GM21737 (cell line): ENCODE measurements around the gene GFPT1.

Experiments
- ATAC-seq: cut with Tn5 transposase; IDR thresholded peaks from one replicate; pipeline ENCODE4 v1.9.1; 2021; ENCODE audit warnings: mild to moderate bottlenecking, moderate library complexity; ENCODE audit not compliant: unreplicated experiment

Gene GFPT1

DNA sequence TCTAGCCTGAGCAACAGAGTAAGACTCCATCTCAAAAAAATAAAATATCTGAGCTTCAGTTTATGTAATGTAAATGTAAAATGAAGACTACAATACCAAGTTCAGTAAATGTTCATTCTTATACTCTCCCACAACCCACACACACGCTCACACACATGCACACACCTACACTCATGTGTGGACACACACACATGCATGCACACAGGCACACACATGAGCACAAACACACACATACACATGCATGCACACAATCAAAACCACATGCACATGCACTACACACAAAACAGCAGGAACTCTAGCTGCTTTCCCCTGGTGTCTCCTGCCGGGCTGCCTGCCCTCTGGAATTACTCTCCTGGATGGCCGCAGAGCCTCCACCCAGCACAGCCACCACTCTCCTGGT is 90.6 kb downstream of the GFPT1 start:
- no peak for ATAC-seq

DNA sequence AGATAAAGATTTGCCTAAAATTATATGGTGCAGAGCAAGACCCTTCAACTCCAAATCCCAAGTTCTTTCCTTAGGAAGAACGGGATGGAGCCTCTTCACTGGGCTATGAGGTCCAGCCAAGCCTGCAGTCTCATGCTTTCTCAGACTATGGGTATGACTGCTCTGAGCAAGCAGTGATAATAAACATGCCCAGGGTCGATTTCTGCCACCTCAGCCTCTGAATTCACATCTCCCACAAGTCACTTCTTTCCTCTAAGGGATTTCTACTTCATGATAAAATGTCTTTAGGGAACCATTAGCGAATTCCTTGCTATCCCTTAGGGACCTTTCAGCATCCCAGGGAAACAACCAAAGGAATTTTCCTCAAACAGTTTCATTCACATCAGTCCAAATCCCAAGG is 94.8 kb downstream of the GFPT1 start:
- ATAC-seq = no peak

DNA sequence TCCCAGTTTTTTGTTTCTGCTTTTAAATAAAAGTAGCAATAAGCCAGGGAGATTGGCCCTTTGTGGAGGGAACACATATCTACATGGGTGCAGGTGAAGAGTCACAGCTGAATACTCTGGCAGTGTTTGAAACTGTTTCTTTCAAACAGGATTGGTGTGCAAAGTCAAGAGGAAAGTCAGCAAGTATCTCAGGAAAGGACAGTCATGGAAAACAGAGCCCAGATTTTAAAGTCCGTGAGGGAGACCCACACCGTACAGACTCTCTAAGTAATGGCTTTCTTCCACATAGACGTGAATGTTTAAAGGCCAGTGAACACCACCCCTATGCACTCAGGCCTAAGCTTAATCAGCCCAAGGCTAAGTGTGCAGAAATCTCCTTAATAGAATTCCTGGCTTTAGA is 95.3 kb downstream of the GFPT1 start:
- ATAC-seq = no peak

DNA sequence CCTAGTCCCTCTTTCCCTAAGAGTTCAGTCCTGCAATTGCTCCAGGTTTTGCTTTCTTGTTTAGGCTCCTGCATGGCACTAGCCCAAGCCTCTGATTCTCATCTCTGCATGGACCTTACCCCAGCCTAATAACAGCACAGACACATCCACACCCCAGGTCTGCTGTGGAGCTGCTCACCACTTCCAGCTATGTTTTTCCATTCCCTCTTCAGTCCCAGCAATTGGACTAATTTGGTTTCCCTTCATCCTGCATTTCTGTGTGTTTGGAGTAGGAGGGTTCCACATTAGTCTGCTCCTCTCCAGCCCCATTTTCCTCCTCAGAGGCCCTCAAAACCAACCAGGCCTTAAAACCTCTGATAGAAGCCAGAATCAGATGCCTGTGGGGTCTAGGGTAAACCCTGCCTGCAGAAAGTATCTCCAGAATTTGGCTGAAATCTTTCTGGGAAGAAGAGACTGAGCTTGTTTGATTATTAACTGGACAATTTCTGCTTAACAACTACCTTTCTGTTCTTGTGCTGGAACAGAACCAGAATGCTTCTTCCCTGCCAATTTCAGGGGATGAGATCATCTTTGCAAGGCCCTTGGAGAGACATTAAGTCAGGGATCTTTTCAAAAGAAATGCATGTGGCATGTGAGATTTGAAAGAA is 95.9 kb downstream of the GFPT1 start:
- no peak for ATAC-seq

DNA sequence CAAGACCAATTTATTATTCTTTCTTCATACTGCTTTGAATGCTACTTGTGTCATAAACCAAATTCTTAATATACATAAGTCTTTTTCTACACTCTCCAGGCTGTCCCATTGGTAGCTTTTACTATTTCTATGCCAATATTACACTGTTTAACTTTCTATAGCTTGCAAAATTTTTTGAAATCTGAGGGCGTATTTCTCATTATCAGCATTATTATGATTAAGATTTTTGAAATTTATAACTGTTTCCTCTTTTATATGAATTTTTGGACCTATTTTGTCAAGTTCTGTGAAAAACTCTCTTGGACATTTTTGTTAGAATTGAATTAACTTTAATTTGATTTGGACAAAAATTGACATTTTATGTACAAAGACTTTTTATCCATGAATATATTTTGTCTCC is 98.6 kb downstream of the GFPT1 start:
- ATAC-seq = no peak

DNA sequence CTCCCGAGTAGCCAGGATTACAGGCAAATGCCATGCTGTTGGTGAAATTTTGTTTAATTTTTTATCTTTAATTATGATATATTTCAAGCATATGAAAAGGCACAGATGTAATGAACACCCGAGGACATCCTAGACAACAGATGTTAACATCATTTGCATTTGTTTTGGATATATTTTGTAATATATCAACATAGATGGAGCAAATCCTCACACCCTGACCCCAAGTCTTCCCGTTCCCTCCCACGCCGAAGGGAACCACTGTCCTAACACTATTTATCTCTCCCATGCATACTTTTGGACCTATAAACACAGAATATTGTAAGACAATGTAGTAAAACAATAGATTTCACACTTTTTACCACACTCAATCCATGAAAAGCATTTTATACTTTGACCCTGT is 99.5 kb downstream of the GFPT1 start:
- no peak for ATAC-seq

DNA sequence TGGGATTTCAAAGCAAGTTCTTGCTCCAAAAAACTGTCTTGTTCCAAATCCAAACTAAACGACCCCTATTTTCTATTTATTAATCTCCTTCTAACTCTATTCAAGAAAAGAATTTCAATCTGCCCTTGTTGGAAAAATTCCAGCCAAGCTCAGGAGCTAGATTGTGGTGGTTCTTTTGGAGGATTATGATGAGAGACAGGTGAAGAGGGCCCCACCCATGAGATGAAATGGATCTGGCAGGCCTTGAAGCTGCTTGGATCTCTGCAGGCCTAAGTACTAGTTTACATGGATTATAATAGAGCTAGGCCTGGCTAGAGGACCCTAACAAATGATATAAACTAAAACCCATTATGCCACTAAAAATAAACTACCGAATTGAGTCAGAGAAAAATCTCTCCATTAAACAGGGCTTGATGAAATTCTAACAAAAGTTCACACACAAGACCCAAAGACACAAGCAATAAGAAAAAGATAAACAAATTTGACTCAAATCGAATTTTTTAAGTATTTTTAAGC is 101.6 kb downstream of the GFPT1 start:
- ATAC-seq = no peak

DNA sequence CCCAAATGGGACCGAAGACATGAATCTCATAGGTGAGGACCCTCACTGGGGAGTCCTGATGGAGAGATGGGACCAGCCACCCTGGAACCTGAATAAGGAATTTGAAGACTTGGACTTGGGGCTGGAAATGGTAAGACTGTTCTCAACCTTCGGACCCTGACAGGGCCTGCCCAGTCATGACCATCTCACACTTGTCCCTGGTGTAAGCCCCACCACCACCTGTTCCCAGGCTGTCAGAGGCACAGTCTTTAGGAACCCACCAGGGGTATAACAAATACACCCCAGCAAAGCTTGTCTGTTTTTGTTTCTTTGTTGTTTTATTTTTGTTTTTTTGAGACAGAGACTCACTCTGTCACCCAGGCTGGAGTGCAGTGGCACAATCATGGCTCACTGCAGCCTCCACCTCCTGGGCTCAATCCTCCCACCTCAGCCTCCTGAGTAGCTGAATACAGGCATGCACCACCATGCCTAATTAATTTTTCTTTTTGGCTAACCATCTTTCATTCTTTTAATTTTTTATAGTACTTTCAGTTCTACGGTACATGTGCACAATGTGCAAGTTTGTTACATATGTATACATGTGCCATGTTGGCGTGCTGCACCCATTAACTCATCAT is 106.1 kb downstream of the GFPT1 start:
- ATAC-seq = no peak

DNA sequence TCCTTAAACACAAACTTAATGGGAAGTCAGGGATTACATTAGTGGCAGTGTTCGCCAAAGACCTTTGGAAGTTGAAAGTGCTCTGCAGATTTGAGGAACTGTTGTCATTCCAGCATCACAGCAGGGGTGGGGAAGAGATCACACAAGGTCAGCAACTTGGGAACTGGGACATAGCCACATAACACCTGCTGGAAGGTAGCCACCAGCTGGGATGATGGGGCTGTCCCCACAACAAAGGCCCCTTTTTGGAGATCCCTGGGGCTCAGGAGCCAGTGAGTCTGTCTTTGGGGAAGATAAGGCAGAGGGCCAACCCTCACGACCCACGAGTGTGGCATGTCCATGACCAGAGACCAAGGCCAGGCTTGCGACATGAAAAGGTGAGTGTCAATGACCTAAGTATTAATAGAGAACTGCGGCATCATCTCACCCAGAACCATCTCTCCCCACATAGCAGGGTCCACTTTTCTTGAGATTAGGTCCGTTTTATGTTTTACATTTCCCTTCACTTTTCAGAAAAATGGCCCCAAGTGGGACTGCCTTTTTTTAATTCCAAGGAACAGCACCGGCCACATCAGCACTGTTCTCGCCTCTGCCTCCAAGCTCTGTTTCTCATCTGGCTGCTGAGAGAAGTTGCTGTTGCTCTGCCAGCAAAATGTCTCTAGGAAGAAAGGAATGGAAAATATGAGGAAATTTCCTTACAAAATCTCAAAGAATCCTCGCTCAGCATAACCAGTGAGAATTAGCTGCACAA is 106.9 kb downstream of the GFPT1 start:
- ATAC-seq = no peak

DNA sequence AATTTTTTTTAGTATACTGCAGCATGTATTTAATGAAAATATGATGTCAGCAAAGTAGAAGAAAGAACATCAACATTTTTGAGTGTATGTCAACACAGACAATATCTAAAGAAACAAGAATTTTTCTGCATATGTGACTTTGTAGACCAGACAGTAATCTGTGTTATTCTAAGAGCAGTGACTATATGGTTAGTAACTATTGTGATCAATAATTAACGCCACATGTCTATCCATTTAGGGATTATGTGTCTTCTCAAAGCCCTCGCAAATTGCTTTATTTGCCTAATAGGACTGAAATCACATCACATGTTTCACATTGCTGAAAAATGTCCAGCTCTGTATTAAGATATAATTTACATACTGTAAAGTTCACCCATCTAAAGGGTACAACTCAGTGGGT is 107.8 kb downstream of the GFPT1 start:
- ATAC-seq = no peak

DNA sequence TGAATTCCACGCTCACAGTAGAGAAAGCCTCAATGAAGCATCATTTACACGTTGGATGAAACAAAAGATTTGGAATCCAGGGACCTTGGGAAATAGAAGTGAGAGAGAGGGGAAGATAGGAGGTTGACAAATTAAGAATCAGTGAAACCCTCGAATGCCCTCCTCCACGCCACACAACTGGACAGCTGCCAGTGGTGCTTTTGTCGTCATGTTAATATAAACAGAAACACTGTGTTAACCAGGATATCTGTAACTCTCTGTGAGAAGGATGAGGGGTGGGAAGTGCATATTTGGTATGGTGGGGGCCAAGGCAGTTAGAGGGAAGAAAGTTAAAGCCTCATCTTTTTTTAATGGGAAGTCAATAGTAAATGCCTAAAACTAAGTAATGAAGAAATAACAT is 108.7 kb downstream of the GFPT1 start:
- ATAC-seq = no peak

DNA sequence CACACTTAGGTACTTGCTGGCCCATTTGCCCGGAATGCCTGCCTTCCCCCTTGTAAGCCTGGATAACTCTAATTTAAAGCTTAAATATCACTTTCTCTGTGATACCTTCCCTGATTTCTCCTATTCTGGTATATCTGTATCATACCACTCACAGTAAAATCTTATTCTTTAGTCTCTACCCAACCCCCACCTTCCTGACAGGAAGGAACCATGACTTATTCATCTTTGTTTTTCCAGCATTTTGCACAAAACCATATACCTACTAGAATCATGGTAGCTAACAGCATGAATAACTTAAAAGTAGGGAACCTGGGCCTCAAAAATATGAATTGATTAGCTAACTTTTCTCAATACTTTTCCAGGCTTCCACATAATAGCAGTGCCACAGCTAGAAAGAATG is 111.5 kb downstream of the GFPT1 start:
- ATAC-seq = no peak

DNA sequence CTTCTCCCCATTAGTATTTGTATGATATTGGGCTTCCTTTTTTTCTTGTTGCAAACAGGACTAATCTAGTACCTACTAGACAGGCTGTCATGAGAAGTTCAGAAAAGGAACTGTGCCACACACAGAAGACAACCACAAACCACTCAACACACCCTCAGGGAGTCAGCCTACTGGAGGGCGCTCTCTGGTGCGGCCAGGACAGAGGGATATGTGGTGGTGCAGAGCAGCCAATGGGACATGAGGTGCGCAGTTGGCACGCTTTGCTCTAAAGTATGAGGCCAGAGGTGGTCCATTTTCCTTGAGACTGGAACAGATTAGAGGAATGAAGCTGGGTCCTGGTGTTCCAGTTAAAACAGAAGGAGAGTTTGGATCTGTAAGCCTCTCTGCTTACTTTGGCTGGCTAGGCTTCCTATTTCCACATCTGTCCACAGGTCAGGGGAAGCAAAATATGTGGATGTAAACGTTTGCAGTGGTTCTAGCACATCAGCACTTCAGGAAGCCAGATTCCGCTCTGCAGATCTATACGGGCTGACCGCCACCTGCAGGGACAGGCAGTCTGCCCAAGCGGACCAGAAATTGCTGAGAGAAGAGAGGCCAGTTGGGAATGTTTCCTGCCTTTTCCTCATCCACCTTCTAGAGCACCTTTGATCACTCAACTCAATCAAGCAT is 114.1 kb downstream of the GFPT1 start:
- ATAC-seq = no peak

DNA sequence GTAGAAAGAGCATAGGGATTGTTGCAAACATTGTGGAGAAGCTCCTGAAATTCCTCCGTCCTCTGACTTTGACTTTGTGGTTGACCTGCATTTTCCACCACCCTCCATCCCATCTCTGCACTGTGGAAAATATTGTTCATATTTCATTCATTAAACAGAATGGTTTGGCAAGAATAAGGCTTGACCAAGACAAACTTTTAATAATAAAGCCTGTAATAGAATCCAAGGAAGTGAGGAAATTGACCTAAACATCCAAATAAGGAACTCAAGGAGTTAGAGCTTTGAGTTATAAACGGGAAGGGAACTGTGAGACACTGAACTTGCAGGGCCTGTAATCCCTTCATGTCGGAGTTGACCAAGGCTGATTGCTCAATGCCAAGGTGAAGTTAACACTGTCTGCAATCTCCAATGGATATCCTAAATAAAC is 115.2 kb downstream of the GFPT1 start:
- no peak for ATAC-seq
